ENCODE measurements around the gene AGAP5. TPM values are rescaled to one million over a fixed set of nuclear protein-coding genes. Genes with fewer than 3 reads are reported as not detected.
"Not testable (repeated sequence)": the region's sequence is repeated elsewhere in the genome, so short reads cannot be mapped to it uniquely, and the experiment has no call there.

The AGAP5 gene
- 10 to 100 TPM in 1 of 4 donors, 1 to 10 TPM in 2, under 1 TPM in 1; 0.77 to 11.2 (median 3.7) TPM for total RNA-seq

DNA sequence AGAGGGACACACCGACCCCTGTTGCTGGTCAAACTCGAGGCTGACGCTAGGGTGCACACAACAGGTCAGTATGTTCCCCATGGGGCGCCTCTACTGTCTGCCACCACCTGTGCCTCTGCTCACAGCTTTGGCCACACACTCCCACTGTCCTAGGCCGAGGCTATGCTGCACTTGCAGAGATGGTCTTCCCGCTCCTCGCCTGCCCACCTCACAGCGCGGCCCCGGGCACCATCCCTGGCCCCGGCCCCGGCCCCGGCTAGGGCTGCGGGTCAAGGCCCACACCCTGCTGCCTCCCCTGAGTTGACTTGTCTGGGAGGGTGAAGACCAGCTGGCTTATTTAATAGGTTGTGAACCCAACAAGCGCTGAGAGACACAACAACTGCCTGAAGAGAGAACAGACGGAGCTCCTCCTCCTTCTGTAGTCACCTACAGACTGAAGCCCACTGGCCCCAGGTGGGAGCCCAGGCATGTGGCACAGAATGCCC, at the start of gene AGAP5:
TSS of gene AGAP5 (minus strand) at position 435 of the 485 bp plus-strand sequence. CDS start at position 81, 354 bp downstream.
- H3K4me1 ChIP-seq; DNase-seq; H3K9me3 ChIP-seq; H3K27me3 ChIP-seq; intact Hi-C loops (cut with DNase I; ENCODE audit: low total_unique reads); H3K36me3 ChIP-seq; H3K4me3 ChIP-seq; H3K27ac ChIP-seq: not testable (repeated sequence)

DNA sequence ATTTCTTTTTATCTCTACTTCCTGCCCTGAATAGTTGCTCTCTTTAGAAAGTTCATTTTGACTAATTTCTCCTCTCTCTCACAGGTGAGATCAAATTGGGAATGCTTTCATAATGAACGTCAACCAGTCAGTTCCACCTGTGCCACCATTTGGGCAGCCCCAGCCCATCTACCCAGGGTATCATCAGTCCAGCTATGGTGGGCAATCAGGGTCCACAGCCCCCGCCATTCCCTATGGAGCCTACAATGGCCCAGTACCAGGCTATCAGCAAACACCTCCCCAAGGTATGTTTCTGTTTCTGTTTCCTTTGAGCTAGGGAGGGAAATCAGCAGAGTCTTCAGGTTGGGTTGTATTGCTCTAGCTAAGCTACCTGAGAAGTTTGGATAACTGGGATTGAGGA, 48.8 kb upstream of the AGAP5 start:
- no peak overlapping the region for H3K4me3 ChIP-seq
- DNase-seq = no peak
- TF ChIP-seq, protein P1, sequence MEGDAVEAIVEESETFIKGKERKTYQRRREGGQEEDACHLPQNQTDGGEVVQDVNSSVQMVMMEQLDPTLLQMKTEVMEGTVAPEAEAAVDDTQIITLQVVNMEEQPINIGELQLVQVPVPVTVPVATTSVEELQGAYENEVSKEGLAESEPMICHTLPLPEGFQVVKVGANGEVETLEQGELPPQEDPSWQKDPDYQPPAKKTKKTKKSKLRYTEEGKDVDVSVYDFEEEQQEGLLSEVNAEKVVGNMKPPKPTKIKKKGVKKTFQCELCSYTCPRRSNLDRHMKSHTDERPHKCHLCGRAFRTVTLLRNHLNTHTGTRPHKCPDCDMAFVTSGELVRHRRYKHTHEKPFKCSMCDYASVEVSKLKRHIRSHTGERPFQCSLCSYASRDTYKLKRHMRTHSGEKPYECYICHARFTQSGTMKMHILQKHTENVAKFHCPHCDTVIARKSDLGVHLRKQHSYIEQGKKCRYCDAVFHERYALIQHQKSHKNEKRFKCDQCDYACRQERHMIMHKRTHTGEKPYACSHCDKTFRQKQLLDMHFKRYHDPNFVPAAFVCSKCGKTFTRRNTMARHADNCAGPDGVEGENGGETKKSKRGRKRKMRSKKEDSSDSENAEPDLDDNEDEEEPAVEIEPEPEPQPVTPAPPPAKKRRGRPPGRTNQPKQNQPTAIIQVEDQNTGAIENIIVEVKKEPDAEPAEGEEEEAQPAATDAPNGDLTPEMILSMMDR (IDR thresholded peaks at IDR 0.05) = no peak
- no peak for TF ChIP-seq POLR2A (IDR thresholded peaks at IDR 0.05)
- H3K4me1 ChIP-seq = peaks cover 3 to 8% of the 10 kb centered on the region in 2 donors
- no peaks in the 10 kb centered on the region for H3K27me3 ChIP-seq
- no peaks in the 10 kb centered on the region for H3K36me3 ChIP-seq
- intact Hi-C loops (cut with DNase I; ENCODE audit: low total_unique reads) = no loop called here
- H3K27ac ChIP-seq = no peak overlapping the region
- no peaks in the 10 kb centered on the region for H3K9me3 ChIP-seq

DNA sequence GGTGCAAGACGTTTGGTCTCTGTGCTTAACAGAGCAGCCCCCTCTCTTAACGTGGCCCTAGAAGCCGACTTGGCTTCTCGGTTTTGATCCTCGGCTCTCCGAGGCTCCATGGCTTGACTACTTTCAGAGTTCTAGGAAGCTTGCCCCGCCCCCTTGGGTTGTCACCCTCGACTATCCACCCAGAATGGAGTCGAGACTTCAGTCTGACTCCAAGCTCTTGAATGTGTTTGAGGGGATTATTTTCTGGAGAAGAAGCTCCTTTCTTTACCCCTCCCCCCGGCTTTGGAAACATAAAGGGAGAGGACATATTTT, 46.7 kb upstream of the AGAP5 start:
- H3K4me3 ChIP-seq = peak overlapping the region; percentile 84 to 88
- H3K4me1 ChIP-seq = peaks cover 3 to 8% of the 10 kb centered on the region in 2 donors
- DNase-seq = no peak
- H3K27ac ChIP-seq = peak overlapping the region; percentile 91 to 93
- H3K36me3 ChIP-seq = no peaks in the 10 kb centered on the region
- intact Hi-C loops (cut with DNase I; ENCODE audit: low total_unique reads) = no loop called here
- no peaks in the 10 kb centered on the region for H3K9me3 ChIP-seq
- H3K27me3 ChIP-seq = no peaks in the 10 kb centered on the region
- TF ChIP-seq, protein P1 (IDR thresholded peaks at IDR 0.05) = no peak
- TF ChIP-seq POLR2A (IDR thresholded peaks at IDR 0.05) = no peak

DNA sequence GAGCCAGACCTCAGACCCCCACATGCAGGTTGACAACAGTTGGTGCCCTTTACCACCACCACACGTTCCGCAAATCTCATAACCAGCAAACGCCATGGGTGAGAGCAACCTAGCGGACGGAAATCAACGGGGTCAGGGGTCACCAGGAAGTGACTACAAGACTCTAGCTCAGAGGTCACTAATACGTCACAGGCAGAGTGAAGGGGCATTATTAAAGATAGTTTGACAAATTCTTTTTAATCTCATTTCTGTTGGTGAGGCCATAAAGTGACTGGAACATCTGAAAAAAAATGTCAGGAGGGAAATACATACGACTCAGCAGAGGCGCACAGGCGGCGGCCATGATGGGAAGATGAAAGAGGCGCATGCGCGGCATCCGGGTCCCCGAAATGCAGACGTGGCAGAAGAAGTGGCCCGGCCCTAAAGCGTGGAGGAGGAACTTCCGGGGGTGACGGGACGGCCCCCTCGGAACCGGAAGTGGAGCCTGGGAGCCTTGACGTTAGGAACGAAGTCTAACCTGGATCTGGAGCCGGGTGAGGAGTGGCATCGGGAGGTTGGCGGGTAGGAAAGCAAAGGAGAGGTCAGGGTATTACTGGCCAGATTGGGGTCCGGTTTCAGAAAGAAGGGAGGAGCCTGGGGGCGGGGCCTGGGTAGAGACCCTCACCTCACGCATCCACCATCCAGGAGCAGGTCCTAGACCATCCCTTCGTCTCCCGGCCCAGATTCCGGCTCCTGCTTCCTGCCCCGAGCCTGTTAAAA, 46.2 kb upstream of the AGAP5 start, which contains the start of gene SEC24C:
TSS of gene SEC24C (plus strand) at position 468 of the 759 bp plus-strand sequence. CDS start 2,461 bp downstream, outside the sequence.
- intact Hi-C loops (cut with DNase I; ENCODE audit: low total_unique reads) = no loop called here
- Histone ChIP-seq H3K36me3 (no peaks in the 10 kb centered on the region), H3K9me3 (no peaks in the 10 kb centered on the region), H3K27me3 (no peaks in the 10 kb centered on the region), H3K4me3 (peak within 1 kb of the TSS; percentile 84 to 88), H3K27ac (peak within 1 kb of the TSS; percentile 91 to 93), H3K4me1 (peaks cover 3 to 8% of the 10 kb centered on the region in 2 donors)
- peak; percentile 96 to 97 for DNase-seq
- TF ChIP-seq, protein P1 (IDR thresholded peaks at IDR 0.05) = no peak
- TF ChIP-seq POLR2A (IDR thresholded peaks at IDR 0.05) = peak; percentile 54 to 71

DNA sequence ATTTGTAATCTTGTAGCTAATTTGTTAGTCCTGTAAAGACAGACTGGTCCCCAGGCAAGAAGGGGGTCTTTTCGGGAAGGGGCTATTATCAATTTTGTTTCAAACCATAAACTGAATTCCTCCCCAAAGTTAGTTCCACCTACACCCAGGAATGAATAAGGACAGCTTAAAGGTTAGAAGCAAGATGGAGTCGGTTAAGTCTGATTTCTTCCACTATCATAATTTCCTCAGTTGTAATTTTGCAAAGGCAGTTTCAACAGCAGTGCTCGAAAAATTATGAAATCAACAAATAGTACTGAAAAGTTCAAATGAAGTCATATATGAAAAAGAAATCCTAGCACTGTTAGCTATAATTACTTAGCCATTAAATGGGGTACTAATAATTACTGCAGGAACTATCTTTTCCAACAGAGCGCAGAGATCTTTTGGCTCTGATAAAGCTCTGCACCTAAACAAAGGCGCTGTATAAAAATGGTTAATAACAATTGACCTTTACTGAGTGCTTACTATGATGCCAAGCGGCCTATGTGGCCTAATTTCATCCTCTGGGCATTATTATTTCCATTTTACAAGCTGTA, 45.5 kb upstream of the AGAP5 start:
- Histone ChIP-seq H3K36me3 (no peaks in the 10 kb centered on the region), H3K9me3 (no peaks in the 10 kb centered on the region), H3K27me3 (no peaks in the 10 kb centered on the region), H3K4me3 (peak overlapping the region; percentile 84 to 88), H3K27ac (peak overlapping the region; percentile 91 to 93), H3K4me1 (peaks cover 3 to 8% of the 10 kb centered on the region in 2 donors)
- DNase-seq = no peak
- intact Hi-C loops (cut with DNase I; ENCODE audit: low total_unique reads) = no loop called here
- no peak for TF ChIP-seq POLR2A (IDR thresholded peaks at IDR 0.05)
- TF ChIP-seq, protein P1 (IDR thresholded peaks at IDR 0.05) = no peak
